ENCODE results near the gene SYNDIG1. TPM values are rescaled to one million over a fixed set of nuclear protein-coding genes. Genes with fewer than 3 reads are reported as not detected.

Gene SYNDIG1
- total RNA-seq, 2 donors from 2014 or later = not detected

DNA sequence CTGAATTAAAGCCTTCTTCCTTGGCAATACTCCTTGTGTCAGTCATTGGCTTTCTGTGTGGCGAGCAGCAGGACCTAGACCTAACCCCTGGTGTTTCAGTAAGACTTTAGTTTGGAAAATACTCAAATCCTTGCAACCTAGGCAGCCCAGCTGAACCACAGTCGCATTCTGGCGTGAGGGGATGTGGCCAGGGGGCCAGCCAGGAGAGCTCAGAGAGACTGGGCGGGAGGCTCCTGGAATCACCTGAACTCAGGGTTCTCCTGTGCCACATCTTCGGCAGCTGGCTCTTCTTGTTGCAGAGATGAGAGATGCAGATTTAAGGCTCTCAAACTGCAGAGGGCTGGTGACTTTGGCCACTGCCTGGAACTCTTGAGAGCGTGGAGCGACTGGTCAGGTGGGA is 102.7 kb downstream of the SYNDIG1 start:
- Mint-ChIP-seq H3K36me3 (no peaks in the 10 kb centered on the region), H3K4me3 (no peak overlapping the region), H3K4me1 (ENCODE audit: low read depth in 2 of 2) (no peaks in the 10 kb centered on the region)

DNA sequence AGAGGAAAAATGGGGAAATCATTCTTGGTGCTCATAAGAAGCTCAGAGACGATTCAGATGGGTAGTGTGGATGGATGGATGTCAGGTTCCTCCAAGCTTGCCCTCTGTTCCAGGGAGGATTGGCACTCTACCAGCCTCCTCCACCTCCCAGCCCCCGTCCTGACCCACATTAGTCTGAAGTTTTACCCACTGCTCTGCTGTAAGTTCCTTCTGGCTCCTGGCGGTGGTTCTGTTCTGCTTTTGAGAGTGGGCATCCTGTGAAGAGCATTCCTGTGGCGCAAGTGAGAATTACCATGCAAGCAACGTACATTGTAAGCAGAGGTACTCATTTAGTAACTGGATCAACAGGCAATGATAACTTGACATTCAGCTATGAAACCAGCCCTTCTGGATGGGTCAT is 103.4 kb downstream of the SYNDIG1 start:
- Mint-ChIP-seq H3K4me1 (ENCODE audit: low read depth in 2 of 2) (no peaks in the 10 kb centered on the region), H3K27ac (no peak overlapping the region), H3K36me3 (no peaks in the 10 kb centered on the region), H3K27me3 (peaks cover 0 to 6% of the 10 kb centered on the region in 2 donors), H3K9me3 (no peaks in the 10 kb centered on the region), H3K4me3 (no peak overlapping the region)
- ATAC-seq (peak in 1 of 2 donors; percentile 4), DNase-seq (ENCODE audit: low spot score) (no peak)

More for the DNA sequence above, 102.7 kb downstream of the SYNDIG1 start:
- H3K9me3 Mint-ChIP-seq = no peaks in the 10 kb centered on the region
- DNase-seq (ENCODE audit: low spot score) (no peak), ATAC-seq (peak in 1 of 2 donors; percentile 21)
- peaks cover 0 to 6% of the 10 kb centered on the region in 2 donors for H3K27me3 Mint-ChIP-seq
- H3K27ac Mint-ChIP-seq = no peak overlapping the region

DNA sequence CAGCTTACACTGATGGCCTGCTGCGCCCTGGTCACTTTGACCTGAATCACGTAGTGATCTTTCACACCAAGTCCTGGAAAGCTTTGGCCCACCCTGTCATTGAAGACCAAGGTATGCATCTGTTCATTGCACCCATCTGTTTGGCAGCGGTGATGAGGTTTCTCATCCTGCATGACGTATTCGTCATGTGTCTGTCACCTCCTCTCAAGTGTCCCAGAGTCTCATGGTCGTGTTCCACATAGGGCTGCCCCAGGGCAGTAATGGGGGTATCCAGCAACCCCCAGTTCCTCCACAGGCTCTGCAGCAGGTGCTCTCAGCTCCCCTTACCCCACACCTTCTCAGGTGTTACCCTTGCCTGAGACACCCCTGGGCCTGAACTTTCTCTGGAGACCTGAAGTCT is 104.1 kb downstream of the SYNDIG1 start:
- Mint-ChIP-seq H3K4me3 (no peak overlapping the region), H3K27me3 (peaks cover 0 to 6% of the 10 kb centered on the region in 2 donors), H3K36me3 (no peaks in the 10 kb centered on the region), H3K9me3 (no peaks in the 10 kb centered on the region), H3K27ac (no peak overlapping the region), H3K4me1 (ENCODE audit: low read depth in 2 of 2) (no peaks in the 10 kb centered on the region)
- no peak for ATAC-seq
- DNase-seq (ENCODE audit: low spot score) = no peak

DNA sequence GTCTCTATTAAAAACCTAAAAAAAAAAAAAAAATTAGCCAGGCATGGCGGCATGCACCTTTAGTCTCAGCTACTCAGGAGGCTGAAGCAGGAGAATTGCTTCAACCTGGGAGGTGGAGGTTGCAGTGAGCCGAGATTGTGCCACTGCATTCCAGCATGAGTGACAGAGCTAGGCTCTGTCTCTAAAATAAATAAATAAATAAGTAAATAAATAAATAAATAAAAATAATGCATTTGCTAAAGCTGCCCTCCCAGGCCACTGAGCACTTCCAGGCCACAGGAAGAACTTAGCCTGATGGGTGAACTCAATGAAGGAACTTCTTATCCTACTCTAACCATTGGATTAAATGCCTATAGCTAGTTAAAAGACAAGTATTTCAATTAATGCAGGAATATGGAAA is 104.9 kb downstream of the SYNDIG1 start:
- Mint-ChIP-seq H3K36me3 (no peaks in the 10 kb centered on the region), H3K9me3 (no peaks in the 10 kb centered on the region), H3K27me3 (peaks cover 0 to 6% of the 10 kb centered on the region in 2 donors)

DNA sequence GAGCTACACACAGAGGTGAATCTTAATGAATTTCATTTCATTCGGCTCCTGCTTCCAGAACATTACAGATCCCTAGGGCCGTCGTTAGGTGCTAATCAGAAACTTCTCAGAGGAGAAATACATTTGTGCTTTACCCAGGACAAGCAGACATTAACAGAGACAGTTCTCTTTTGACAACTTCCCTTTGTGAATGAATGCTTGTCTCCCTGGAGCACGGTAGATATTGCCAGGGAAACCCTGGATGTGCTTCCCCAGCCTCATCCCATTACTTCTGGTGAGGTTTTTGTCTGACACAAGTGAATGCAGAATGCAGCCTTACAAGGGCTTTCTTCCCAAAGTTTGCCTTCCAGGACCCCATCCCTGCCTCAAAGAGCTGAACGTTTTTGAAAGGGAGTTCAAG is 105.4 kb downstream of the SYNDIG1 start:
- no peak for ATAC-seq
- no peak overlapping the region for H3K4me3 Mint-ChIP-seq

More for the DNA sequence above, 104.9 kb downstream of the SYNDIG1 start:
- H3K4me3 Mint-ChIP-seq = no peak overlapping the region
- DNase-seq (ENCODE audit: low spot score) (no peak), ATAC-seq (no peak)
- no peaks in the 10 kb centered on the region for H3K4me1 Mint-ChIP-seq (ENCODE audit: low read depth in 2 of 2)
- no peak overlapping the region for H3K27ac Mint-ChIP-seq

DNA sequence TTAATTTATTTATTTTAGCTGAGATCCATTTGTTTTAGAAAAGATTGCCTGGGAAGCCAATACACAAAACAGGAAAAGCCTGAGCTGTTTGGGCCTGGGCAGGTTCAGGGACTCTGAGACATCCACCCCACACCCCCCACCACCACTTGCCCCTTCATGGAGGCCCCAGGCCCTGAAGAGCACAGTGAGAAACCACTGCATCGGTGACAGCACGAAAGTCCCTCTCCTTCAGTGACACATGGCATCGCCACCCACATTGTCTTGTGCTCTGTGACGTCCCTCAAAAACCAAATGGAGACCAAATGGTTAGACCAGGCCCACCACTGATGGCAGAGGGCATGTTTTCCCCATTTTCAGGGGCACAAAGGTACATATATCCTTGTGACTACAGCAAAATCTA is 106.4 kb downstream of the SYNDIG1 start:
- Mint-ChIP-seq H3K4me1 (ENCODE audit: low read depth in 2 of 2) (no peaks in the 10 kb centered on the region), H3K4me3 (no peak overlapping the region), H3K27me3 (peaks cover 0 to 2% of the 10 kb centered on the region in 2 donors), H3K36me3 (no peaks in the 10 kb centered on the region), H3K9me3 (no peaks in the 10 kb centered on the region), H3K27ac (no peak overlapping the region)
- ATAC-seq = no peak
- DNase-seq (ENCODE audit: low spot score) = no peak

More for the DNA sequence above, 105.4 kb downstream of the SYNDIG1 start:
- Mint-ChIP-seq H3K27ac (no peak overlapping the region), H3K9me3 (no peaks in the 10 kb centered on the region), H3K4me1 (ENCODE audit: low read depth in 2 of 2) (no peaks in the 10 kb centered on the region), H3K36me3 (no peaks in the 10 kb centered on the region), H3K27me3 (peaks cover 0 to 2% of the 10 kb centered on the region in 2 donors)
- DNase-seq (ENCODE audit: low spot score) = no peak

DNA sequence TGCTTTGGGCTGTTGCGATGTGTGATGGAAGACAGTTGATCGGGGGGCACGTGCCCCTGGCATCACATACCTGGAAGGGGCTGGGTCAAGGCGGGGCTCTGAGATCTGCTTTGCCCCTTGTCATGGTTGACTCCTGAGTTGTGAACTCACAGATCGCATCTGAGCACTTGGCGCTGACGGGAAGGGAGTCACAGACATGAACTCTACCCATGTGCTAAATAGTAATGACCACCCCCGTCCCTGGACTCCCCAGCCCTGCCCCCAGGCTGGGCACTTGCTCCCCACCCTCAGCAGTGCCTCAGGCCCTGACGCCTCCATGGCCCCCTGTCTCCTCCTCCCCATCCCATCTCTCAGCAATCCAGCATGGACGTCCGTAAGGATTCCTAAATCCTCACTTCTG is 107.0 kb downstream of the SYNDIG1 start:
- no peak overlapping the region for H3K4me3 Mint-ChIP-seq
- ATAC-seq = no peak
- H3K9me3 Mint-ChIP-seq = no peaks in the 10 kb centered on the region
- no peak overlapping the region for H3K27ac Mint-ChIP-seq
- H3K27me3 Mint-ChIP-seq = peaks cover 0 to 2% of the 10 kb centered on the region in 2 donors
- H3K4me1 Mint-ChIP-seq (ENCODE audit: low read depth in 2 of 2) = no peaks in the 10 kb centered on the region
- H3K36me3 Mint-ChIP-seq = no peaks in the 10 kb centered on the region
- DNase-seq (ENCODE audit: low spot score) = no peak

DNA sequence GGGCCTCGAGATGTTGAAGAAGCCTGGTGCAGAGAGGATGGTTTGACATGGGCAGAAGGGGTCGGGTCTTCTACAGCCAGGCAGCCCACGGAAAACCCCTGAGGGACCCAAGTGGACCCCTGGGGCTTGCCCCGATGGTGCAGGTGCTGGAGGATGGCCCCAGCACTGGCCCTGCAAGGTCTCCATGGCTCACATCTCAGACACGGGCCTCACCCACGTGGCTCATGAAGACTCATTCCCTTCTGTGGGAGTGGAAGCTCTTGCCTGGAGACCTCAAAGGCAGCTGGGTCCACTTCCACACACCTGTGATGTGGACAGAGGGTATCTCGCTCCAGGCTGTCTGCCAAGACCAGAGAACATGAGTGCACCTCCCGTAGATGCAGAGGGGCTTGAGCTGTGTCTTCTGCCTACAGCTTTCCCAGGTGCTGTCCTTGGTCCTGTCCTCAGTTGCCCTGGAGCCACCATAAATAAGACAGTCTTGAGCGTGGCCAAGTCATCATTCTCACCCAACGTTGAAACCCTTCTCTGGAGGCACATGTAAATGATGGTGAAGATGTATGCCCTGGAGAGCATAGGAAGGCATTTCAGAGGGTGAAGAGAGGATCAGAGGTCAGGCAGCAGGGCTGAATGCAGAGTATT is 108.0 kb downstream of the SYNDIG1 start:
- no peak for DNase-seq (ENCODE audit: low spot score)
- H3K36me3 Mint-ChIP-seq = no peaks in the 10 kb centered on the region
- ATAC-seq = no peak
- H3K27ac Mint-ChIP-seq = no peak overlapping the region
- H3K27me3 Mint-ChIP-seq = peaks cover 0 to 4% of the 10 kb centered on the region in 2 donors
- no peaks in the 10 kb centered on the region for H3K9me3 Mint-ChIP-seq
- no peaks in the 10 kb centered on the region for H3K4me1 Mint-ChIP-seq (ENCODE audit: low read depth in 2 of 2)
- no peak overlapping the region for H3K4me3 Mint-ChIP-seq

DNA sequence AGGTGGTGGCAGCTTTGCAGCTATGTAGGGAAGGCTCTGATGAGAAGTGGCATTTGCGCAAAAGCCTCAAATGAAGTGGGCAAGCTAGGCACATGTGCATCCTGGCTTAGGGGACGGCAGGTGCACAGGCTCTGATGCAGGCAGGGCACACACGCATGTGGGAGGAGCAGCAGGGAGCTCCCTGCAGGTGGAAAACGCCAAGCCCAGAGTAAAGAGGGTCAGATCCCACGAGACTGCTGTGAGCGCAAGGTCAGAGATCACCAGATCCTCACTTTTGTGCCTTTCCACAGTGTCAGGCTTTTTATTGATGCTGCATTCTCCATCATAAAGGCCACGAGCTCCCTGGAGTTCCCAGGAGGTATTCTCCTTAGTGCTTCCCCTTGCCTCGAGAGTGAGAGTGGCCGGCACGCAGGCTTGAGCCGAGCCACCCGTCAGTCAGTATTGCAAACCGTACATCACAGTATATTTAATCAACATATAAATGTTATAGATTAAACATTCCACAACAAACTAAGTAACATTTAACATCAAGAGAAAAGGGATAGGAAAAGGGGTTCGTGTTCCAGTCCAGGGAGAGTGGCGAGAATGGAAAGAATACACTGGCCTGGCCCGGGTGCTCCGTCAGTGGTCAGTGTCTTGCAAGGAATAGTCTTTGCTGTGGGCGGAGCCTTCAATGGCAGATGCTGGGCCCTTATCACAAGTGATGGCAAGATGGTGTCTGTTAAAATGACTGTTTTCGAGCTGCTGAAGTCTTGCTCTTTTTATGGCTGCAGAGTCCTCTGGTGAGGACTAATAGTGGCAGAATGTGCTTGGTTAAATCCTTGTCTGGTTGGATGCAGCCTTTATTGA is 109.4 kb downstream of the SYNDIG1 start:
- Mint-ChIP-seq H3K27me3 (peaks cover 0 to 3% of the 10 kb centered on the region in 2 donors), H3K9me3 (no peaks in the 10 kb centered on the region), H3K27ac (no peak overlapping the region), H3K4me3 (no peak overlapping the region), H3K4me1 (ENCODE audit: low read depth in 2 of 2) (no peaks in the 10 kb centered on the region), H3K36me3 (no peaks in the 10 kb centered on the region)
- DNase-seq (ENCODE audit: low spot score) = no peak
- ATAC-seq = no peak

DNA sequence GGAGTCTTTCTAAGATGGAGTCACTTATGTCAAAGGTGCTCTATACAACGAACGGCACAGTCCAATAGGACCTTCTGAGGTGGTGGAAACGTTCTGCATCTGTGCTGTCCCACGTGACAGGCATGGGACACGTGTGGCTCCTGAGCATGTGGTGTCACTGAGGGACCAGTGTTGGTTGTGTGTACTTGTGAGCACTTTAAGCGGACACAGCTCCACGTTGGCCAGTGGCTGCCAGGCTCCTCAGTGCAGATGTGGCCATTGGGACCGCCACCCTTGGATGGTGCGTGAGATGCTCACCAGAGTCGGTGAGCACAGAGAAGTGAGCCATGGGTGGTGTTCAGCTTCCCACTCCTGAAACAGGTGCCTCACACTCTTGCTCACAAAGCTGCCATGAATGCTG is 110.0 kb downstream of the SYNDIG1 start:
- Mint-ChIP-seq H3K27me3 (peaks cover 0 to 2% of the 10 kb centered on the region in 2 donors), H3K27ac (no peak overlapping the region), H3K9me3 (no peaks in the 10 kb centered on the region), H3K4me1 (ENCODE audit: low read depth in 2 of 2) (no peaks in the 10 kb centered on the region), H3K36me3 (no peaks in the 10 kb centered on the region), H3K4me3 (no peak overlapping the region)
- no peak for ATAC-seq
- DNase-seq (ENCODE audit: low spot score) = no peak

DNA sequence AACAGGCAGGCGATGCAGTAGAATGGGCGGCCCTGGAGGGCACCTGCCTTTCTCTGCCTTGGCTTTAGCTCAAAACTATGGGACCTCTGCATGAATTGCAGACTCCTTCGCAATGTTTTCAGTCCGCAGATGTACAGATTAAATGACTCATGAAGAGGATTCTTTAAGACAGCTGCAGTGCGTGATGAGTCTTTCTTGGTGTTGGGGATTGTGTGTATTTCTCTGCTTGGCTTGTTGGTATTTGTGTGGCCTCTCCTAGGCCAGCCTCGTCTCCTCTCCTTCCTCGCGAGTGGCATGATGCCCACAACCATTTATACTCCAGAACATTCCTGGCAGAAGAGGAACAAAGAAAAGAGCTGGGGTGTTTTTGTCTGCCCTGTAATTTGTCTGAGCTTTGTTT is 110.6 kb downstream of the SYNDIG1 start:
- Mint-ChIP-seq H3K27ac (no peak overlapping the region), H3K4me1 (ENCODE audit: low read depth in 2 of 2) (no peaks in the 10 kb centered on the region), H3K36me3 (no peaks in the 10 kb centered on the region), H3K4me3 (no peak overlapping the region), H3K27me3 (peaks cover 0 to 2% of the 10 kb centered on the region in 2 donors), H3K9me3 (no peaks in the 10 kb centered on the region)
- DNase-seq (ENCODE audit: low spot score) (no peak), ATAC-seq (no peak)

DNA sequence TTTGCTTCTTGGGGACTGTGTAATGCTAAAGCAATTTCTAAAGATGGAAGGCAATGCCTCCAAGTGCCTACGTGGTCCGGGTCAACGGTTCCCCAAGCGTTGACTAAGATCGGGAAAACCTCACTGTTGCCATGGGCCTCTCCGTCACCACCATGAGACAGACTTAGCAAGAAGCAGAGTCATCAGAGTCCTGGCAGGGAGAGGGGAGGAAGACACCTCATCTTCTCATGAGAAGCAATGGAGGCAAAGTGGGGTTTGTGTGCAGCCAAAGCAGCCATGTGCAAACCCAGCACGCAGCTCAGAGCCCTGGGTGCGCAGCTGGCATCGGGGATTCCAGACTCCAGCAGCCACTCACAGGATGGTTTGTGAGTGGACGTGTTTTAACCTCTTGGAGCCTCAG is 111.4 kb downstream of the SYNDIG1 start:
- no peak for ATAC-seq
- Mint-ChIP-seq H3K36me3 (no peaks in the 10 kb centered on the region), H3K27ac (no peak overlapping the region), H3K4me3 (no peak overlapping the region), H3K9me3 (no peaks in the 10 kb centered on the region), H3K27me3 (peaks cover 0 to 2% of the 10 kb centered on the region in 2 donors), H3K4me1 (ENCODE audit: low read depth in 2 of 2) (no peaks in the 10 kb centered on the region)
- DNase-seq (ENCODE audit: low spot score) = no peak

DNA sequence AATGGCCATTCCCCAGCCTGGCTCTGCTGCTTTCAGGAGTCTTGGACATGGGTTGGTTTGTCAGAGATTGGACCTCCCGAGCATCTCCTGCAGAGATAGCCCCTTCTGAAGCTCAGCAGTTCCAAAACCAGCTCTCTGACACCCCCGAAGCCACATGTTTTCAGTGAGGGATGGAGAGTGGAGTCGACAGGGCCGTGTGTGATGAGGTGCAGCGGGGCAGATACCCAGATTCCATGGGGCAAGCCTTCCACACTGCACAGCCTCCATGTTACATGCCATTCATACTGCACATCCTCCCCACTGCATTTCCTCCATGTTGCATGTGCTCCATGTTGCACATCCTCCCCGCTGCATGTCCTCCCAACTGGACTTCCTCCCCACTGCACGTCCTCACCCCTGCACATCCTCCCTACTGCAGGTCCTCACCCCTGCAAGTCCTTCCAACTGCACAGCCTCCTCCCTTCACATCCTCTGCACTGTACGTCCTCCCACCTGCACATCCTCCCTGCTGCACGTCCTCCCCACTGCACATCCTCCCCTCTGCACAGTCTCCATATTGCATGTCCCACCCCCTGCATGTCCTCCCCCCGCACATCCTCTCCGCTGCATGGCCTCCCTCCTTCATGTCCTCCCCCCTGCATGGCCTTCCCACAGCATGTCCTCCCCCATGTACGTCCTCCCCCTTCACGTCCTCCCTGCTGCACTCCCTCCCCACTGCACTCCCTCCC is 112.2 kb downstream of the SYNDIG1 start:
- no peaks in the 10 kb centered on the region for H3K36me3 Mint-ChIP-seq
- ATAC-seq (no peak), DNase-seq (ENCODE audit: low spot score) (no peak)
- no peak overlapping the region for H3K27ac Mint-ChIP-seq
- H3K27me3 Mint-ChIP-seq = peaks cover 0 to 2% of the 10 kb centered on the region in 2 donors
- no peaks in the 10 kb centered on the region for H3K9me3 Mint-ChIP-seq
- no peak overlapping the region for H3K4me3 Mint-ChIP-seq
- H3K4me1 Mint-ChIP-seq (ENCODE audit: low read depth in 2 of 2) = no peaks in the 10 kb centered on the region

Data from natural killer cell treated with Interleukin-12 subunit alpha and Interleukin-12 subunit beta and Interleukin-15 and Interleukin-18, amount 100 ng/mL, for 72 hours (primary cell).